Kidney epithelial cell (primary cell): ENCODE results near the gene TDP1. TPM values are rescaled to one million over a fixed set of nuclear protein-coding genes. Genes with fewer than 3 reads are reported as not detected.

Experiments used
- DNase-seq: peaks from one replicate; pipeline ENCODE4 v3.0.0-alpha.2; 2010; ENCODE audit warnings: low read depth
- H3K27me3 ChIP-seq: 2 replicates; pipeline ENCODE4 v1.6.0; 2011; ENCODE audit warnings: low read length; ENCODE audit not compliant: control insufficient read depth, insufficient read depth
- H3K36me3 ChIP-seq: 2 replicates; pipeline ENCODE4 v1.5.1; 2011; ENCODE audit warnings: low read length; ENCODE audit not compliant: control insufficient read depth, insufficient read depth
- H3K4me3 ChIP-seq: 2 replicates; pipeline ENCODE4 v1.5.1; 2011; ENCODE audit warnings: low read depth, mild to moderate bottlenecking, control low read depth, low read length
- total RNA-seq: library from RNA; depleted of rRNA; stranded (reverse); fragments of >200 nt; gene quantifications from 2 replicates; pipeline ENCODE4 v1.2.3, GENCODE V29; 2015
- TF ChIP-seq, protein P1 (sequence below): IDR thresholded peaks from 2 replicates; pipeline ENCODE4 v1.5.1; 2011; ENCODE audit warnings: mild to moderate bottlenecking, moderate library complexity, low read length, control low read depth, inconsistent platforms; ENCODE audit not compliant: insufficient read depth, poor library complexity, severe bottlenecking

TDP1 gene
- total RNA-seq, 1 donor from 2014 or later = 24.2 TPM

DNA sequence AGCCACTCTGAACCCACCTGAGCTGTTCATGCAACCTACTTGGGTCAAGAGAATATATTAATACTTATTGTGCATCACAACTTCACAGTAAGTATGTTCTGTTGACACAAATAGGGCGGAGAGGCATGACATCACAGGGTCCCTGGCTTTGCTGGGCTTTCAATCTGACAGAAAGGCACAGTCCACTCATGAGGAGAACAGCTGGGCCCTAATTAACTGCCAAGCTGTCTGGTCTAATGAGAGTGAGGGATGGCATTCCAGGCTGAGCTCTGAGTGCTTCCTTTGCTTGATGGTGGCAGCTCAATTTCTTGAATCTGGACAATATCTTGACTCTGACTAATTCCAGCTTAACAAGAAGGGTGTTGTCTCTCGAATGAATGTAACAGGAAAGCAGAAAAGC is 3.2 kb upstream of the TDP1 start:
- no peaks in the 10 kb centered on the region for H3K27me3 ChIP-seq
- no peak overlapping the region for H3K4me3 ChIP-seq
- TF ChIP-seq, protein P1, sequence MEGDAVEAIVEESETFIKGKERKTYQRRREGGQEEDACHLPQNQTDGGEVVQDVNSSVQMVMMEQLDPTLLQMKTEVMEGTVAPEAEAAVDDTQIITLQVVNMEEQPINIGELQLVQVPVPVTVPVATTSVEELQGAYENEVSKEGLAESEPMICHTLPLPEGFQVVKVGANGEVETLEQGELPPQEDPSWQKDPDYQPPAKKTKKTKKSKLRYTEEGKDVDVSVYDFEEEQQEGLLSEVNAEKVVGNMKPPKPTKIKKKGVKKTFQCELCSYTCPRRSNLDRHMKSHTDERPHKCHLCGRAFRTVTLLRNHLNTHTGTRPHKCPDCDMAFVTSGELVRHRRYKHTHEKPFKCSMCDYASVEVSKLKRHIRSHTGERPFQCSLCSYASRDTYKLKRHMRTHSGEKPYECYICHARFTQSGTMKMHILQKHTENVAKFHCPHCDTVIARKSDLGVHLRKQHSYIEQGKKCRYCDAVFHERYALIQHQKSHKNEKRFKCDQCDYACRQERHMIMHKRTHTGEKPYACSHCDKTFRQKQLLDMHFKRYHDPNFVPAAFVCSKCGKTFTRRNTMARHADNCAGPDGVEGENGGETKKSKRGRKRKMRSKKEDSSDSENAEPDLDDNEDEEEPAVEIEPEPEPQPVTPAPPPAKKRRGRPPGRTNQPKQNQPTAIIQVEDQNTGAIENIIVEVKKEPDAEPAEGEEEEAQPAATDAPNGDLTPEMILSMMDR = no peak
- DNase-seq = no peak
- H3K36me3 ChIP-seq = no peaks in the 10 kb centered on the region

DNA sequence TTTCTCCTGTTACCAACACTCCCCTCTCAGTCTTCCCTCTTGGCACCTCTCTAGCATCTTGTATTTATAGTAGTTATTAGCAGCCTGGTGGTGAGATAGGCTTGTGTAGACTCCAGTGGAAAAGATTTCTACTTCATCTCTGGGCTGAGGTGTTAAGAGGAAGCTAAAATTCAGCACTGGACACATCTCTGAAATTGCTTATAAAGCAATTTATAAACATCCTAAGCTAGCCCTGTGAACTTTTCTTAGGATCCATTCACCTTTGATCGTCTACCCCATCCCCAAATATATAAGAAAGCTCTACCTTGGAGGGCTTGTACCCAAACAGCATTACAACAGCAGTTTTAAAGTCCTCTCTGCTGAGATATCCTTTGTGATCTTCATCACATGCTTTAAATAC is 2.1 kb upstream of the TDP1 start:
- no peaks in the 10 kb centered on the region for H3K27me3 ChIP-seq
- no peak for DNase-seq
- H3K4me3 ChIP-seq = peak overlapping the region; percentile 74
- TF ChIP-seq, protein P1 = no peak
- H3K36me3 ChIP-seq = no peaks in the 10 kb centered on the region

DNA sequence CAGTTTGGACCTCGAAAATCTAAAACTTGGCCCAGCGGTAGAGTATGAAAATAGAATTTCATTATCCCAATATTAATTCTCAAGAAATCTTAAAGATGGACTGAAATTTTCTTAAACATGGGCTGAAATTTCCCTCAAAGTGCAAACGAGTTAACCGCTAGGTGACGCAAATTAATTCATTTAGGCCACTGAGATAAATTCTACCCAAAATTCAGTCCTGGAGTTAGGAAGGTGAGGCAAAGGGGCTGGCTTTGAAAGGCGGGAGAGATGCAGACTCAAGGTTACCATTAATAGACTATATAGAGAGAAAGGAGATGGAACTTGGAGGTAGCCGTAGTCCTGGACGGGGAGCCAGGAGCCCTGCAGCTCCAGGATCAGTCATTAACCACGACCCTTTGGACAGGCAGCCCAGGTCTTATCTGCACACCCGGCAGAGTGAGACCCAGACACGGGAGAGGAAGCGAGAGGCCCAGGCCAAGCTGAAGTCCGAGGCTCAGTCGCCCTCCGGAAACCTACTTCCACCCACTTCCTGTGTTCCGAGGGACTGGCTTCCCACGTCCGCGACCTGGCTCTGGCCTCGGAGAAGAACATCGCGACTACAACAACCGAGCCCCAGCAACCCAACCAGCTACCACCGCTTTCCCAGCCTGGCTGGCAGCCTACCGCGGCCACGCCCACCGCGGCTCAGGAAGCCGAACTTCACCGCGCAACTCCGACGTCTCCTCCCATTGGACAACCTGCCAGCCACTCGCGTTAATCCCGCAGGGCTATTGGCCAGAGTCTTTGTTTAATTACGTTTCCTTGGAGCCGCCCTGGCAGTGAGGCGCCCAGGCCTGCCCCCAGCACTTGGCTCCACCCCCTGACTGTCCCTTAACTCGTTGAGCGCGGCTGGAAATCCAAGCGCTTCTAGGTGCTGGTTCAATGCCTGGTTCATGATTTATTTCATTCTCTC is 1.4 kb upstream of the TDP1 start, which contains the start of gene EFCAB11:
Gene EFCAB11 (minus strand): TSS at position 661 of the 952 bp plus-strand sequence. CDS start 70 bp downstream, at position 591.
- H3K36me3 ChIP-seq = no peaks in the 10 kb centered on the region
- DNase-seq = peak; percentile 95
- H3K27me3 ChIP-seq = no peaks in the 10 kb centered on the region
- H3K4me3 ChIP-seq = peak within 1 kb of the TSS; percentile 74
- TF ChIP-seq, protein P1 = peak; percentile 25

DNA sequence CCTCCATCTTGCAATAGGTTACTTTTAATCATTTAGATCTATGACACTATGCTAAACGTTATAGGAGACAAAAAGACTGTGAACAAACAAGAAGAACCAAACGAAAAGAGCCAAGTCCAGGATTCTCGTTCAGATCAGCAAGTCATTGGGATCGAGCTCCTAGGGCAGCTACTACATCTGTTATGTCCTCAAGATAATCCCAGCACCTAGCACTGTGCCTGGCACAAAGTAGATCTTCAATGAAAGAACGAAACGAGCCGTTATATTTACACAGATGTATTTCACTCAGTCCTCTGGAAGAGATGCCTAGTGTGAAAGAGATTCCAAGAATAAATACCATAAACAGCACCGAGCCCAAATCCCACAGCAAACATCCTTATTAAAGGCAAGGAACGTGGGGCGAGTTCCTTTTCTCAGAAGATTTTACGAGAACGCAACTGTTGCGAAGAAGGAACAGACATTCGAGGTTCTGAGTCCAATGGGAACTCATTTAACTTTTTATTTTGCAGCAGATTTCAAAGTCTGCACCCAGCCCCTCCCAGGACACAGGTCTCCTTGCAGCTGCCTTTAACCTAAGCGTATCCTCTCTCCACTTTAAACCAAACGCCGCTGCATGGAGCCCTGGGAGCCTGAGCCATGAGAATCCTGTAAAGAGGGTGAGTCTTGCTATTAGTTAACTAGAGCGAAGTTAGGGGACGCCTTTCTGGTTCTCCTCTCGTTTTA is 544 bp upstream of the TDP1 start:
- TF ChIP-seq, protein P1 = no peak
- no peak for DNase-seq
- no peaks in the 10 kb centered on the region for H3K36me3 ChIP-seq

DNA sequence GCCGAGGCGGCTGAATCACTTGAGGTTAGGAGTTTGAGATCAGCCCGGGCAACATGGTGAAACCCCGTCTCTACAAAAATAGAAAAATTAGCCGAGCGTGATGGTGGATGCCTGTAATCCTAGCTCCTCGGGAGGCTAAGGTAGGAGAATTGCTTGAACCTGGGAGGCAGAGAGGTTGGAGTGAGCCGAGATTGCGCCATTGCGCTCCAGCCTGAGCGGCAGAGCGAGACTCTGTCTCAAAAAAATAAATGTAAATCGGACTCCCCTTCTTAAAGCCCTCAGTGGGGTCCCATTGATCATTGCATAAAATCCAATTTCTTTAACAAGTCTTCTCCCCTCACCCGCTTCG is 908 bp downstream of the TDP1 start:
- Histone ChIP-seq H3K4me3 (peak overlapping the region; percentile 67), H3K27me3 (no peaks in the 10 kb centered on the region), H3K36me3 (no peaks in the 10 kb centered on the region)
- TF ChIP-seq, protein P1 = no peak
- no peak for DNase-seq

More for the DNA sequence above, 544 bp upstream of the TDP1 start:
- no peaks in the 10 kb centered on the region for H3K27me3 ChIP-seq
- H3K4me3 ChIP-seq = peak overlapping the region; percentile 34
